Measurements from ENCODE around the gene AVEN. TPM values are rescaled to one million over a fixed set of nuclear protein-coding genes. Genes with fewer than 3 reads are reported as not detected.

The AVEN gene, protein sequence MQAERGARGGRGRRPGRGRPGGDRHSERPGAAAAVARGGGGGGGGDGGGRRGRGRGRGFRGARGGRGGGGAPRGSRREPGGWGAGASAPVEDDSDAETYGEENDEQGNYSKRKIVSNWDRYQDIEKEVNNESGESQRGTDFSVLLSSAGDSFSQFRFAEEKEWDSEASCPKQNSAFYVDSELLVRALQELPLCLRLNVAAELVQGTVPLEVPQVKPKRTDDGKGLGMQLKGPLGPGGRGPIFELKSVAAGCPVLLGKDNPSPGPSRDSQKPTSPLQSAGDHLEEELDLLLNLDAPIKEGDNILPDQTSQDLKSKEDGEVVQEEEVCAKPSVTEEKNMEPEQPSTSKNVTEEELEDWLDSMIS
- 16.5 to 27.3 TPM (median 26.4 TPM) in 3 replicates for total RNA-seq
- long read RNA-seq, transcript AVEN-201 (6 exons, 1,605 nt), result major isoform, 61 of 64 reads
- long read RNA-seq, partial matches to known transcripts, result 1 of 64 reads
- long read RNA-seq, other reads (novel, unspliced or antisense), result 2 of 64 reads

DNA sequence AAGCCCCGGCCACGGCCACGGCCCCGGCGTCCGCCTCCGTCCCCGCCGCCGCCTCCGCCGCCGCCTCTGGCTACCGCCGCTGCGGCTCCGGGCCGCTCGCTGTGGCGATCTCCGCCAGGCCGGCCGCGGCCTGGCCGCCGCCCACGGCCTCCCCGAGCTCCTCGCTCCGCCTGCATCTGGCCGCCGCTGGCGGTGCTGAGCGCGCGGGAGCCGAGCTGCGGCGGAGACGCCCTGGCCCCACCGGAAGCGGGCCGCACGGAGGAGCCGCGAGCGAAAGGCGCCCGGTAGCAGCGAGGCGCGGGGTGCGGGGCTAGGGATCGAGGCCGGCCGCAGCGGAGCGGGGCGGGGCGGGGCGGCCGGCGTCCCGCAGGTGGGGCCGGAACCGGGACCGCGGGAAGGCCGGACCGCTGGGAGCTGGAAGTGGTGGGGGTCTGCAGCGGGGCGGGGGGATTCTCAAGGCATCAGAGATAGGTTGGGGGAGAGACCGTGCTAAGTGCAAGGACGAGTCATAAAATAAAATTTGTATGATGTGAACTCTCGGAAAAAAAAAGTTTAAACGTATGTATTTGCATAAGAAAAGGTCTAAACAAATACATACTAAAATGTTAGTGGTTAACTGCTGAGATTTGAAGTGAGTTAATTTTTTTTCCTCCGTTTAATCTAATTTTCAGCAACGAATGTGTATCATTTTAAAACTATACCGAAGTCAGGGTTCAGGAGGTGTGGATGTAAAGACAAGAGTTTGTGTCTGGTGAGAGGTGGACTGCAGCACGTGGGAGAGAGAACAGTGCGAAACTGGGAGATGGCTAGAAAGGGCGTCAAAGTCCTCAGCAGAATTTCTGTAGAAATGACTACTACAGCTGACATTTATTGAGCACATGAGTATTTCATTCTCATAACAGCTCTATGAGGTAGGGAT, at the start of gene AVEN:
Gene AVEN (minus strand): TSS at position 334 of the 919 bp plus-strand sequence. CDS start 158 bp downstream, at position 176.
- TF ChIP-seq, protein P1, sequence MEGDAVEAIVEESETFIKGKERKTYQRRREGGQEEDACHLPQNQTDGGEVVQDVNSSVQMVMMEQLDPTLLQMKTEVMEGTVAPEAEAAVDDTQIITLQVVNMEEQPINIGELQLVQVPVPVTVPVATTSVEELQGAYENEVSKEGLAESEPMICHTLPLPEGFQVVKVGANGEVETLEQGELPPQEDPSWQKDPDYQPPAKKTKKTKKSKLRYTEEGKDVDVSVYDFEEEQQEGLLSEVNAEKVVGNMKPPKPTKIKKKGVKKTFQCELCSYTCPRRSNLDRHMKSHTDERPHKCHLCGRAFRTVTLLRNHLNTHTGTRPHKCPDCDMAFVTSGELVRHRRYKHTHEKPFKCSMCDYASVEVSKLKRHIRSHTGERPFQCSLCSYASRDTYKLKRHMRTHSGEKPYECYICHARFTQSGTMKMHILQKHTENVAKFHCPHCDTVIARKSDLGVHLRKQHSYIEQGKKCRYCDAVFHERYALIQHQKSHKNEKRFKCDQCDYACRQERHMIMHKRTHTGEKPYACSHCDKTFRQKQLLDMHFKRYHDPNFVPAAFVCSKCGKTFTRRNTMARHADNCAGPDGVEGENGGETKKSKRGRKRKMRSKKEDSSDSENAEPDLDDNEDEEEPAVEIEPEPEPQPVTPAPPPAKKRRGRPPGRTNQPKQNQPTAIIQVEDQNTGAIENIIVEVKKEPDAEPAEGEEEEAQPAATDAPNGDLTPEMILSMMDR (IDR thresholded peaks at IDR 0.05), result no peak
- DNase-seq (ENCODE audit: low spot score), result no peak
- H3K4me3 Mint-ChIP-seq (ENCODE audit: unreplicated experiment), result peak within 1 kb of the TSS; percentile 81
- H3K27me3 Mint-ChIP-seq (ENCODE audit: low read depth), result no peaks in the 10 kb centered on the region
- peaks cover 40% of the 10 kb centered on the region for H3K4me1 Mint-ChIP-seq (ENCODE audit: low read depth)
- H3K27ac Mint-ChIP-seq (ENCODE audit: unreplicated experiment), result peak within 1 kb of the TSS; percentile 87
- H3K9me3 Mint-ChIP-seq (ENCODE audit: low read depth), result no peaks in the 10 kb centered on the region
- H3K36me3 Mint-ChIP-seq (ENCODE audit: low read depth), result no peaks in the 10 kb centered on the region

DNA sequence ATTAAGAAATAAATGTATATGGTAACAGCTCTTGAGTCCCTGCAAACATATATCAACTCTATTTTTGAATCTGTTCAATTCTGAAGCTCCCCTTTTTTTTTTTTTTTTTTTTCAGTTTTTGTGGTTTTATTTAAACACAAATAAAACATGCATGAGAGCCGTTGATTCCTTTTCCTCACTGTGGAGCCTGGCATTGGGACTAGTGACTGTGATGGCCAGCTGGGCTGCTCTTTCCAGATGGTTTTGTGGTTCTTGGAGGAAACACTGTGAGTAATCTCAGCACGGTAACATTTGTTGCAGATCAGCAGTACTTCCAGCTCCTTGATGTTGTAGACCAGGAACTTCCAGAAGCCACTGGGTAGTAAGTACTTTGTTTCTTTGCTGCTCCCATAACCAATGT, 46.7 kb upstream of the AVEN start:
- TF ChIP-seq, protein P1 (IDR thresholded peaks at IDR 0.05), result no peak
- H3K27ac Mint-ChIP-seq (ENCODE audit: unreplicated experiment), result no peak overlapping the region
- no peaks in the 10 kb centered on the region for H3K27me3 Mint-ChIP-seq (ENCODE audit: low read depth)
- no peak overlapping the region for H3K4me3 Mint-ChIP-seq (ENCODE audit: unreplicated experiment)
- H3K36me3 Mint-ChIP-seq (ENCODE audit: low read depth), result peaks cover 20% of the 10 kb centered on the region
- no peaks in the 10 kb centered on the region for H3K9me3 Mint-ChIP-seq (ENCODE audit: low read depth)
- no peaks in the 10 kb centered on the region for H3K4me1 Mint-ChIP-seq (ENCODE audit: low read depth)
- DNase-seq (ENCODE audit: low spot score), result no peak

DNA sequence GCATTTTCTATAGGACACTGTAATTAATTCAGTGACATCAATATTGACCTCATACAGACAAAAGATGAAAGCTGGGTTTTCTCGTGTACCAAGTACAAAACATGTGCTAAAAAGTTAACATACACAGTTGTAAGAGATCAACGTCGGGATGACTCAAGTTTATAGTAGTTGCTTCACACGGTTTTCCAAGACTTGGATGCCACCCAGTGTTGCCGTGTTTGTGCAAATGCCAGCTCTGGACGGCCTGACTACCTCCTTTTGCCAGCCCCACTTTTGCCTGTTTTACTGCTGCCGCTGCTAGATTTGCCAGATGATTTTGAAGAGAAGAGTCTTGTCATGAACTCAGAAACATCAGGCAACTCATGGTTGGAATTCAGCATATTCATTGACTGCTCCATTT, 45.1 kb upstream of the AVEN start:
- no peak for DNase-seq (ENCODE audit: low spot score)
- H3K9me3 Mint-ChIP-seq (ENCODE audit: low read depth), result no peaks in the 10 kb centered on the region

DNA sequence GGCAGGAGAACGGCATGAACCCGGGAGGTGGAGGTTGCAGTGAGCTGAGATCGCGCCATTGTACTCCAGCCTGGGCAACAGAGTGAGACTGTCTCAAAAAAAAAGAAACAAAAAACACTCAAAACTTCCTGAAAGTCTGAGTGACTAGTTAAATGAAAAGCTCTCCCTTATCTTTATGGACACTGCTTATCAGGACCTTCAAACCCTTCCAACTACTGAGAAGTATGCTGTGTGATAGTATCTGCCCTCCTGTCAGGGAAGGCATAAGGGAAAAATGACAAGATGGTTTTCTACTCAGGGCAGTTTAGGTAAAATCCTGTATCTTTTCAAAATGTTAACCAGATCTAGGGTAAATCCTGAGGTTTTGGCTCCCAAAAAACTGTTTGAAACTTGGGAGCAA, 40.9 kb upstream of the AVEN start:
- H3K27ac Mint-ChIP-seq (ENCODE audit: unreplicated experiment), result no peak overlapping the region
- TF ChIP-seq, protein P1 (IDR thresholded peaks at IDR 0.05), result no peak
- H3K9me3 Mint-ChIP-seq (ENCODE audit: low read depth), result no peaks in the 10 kb centered on the region
- no peak overlapping the region for H3K4me3 Mint-ChIP-seq (ENCODE audit: unreplicated experiment)
- H3K27me3 Mint-ChIP-seq (ENCODE audit: low read depth), result no peaks in the 10 kb centered on the region
- H3K36me3 Mint-ChIP-seq (ENCODE audit: low read depth), result peaks cover 7% of the 10 kb centered on the region
- H3K4me1 Mint-ChIP-seq (ENCODE audit: low read depth), result no peaks in the 10 kb centered on the region
- DNase-seq (ENCODE audit: low spot score), result no peak

More for the DNA sequence above, 45.1 kb upstream of the AVEN start:
- Mint-ChIP-seq H3K27ac (ENCODE audit: unreplicated experiment) (no peak overlapping the region), H3K4me3 (ENCODE audit: unreplicated experiment) (no peak overlapping the region), H3K4me1 (ENCODE audit: low read depth) (no peaks in the 10 kb centered on the region), H3K36me3 (ENCODE audit: low read depth) (peaks cover 19% of the 10 kb centered on the region), H3K27me3 (ENCODE audit: low read depth) (no peaks in the 10 kb centered on the region)
- TF ChIP-seq, protein P1 (IDR thresholded peaks at IDR 0.05), result no peak

DNA sequence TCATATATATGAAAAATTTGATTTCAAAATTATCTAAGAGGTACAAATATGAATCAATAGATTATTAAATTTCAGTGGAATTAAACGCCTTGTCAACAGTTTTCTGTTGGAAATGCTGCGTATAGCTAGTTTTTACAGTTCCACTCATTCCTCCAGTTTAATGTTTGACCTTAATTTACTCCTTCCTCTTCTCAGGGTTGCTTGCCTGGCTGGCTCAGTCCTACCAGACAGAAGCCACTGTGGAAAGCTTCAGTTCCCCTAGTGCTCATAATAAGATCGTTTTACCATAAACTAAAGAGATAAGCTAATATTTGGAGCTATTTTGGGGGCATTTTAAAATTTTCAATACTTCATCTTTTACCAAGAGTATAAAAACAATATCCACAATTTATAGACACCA, 39.9 kb upstream of the AVEN start:
- no peaks in the 10 kb centered on the region for H3K4me1 Mint-ChIP-seq (ENCODE audit: low read depth)
- TF ChIP-seq, protein P1 (IDR thresholded peaks at IDR 0.05), result no peak
- no peak for DNase-seq (ENCODE audit: low spot score)
- H3K36me3 Mint-ChIP-seq (ENCODE audit: low read depth), result peaks cover 4% of the 10 kb centered on the region
- no peaks in the 10 kb centered on the region for H3K9me3 Mint-ChIP-seq (ENCODE audit: low read depth)
- H3K4me3 Mint-ChIP-seq (ENCODE audit: unreplicated experiment), result no peak overlapping the region
- H3K27me3 Mint-ChIP-seq (ENCODE audit: low read depth), result no peaks in the 10 kb centered on the region
- no peak overlapping the region for H3K27ac Mint-ChIP-seq (ENCODE audit: unreplicated experiment)
